ENCODE results near the gene CSRP2.

DNA sequence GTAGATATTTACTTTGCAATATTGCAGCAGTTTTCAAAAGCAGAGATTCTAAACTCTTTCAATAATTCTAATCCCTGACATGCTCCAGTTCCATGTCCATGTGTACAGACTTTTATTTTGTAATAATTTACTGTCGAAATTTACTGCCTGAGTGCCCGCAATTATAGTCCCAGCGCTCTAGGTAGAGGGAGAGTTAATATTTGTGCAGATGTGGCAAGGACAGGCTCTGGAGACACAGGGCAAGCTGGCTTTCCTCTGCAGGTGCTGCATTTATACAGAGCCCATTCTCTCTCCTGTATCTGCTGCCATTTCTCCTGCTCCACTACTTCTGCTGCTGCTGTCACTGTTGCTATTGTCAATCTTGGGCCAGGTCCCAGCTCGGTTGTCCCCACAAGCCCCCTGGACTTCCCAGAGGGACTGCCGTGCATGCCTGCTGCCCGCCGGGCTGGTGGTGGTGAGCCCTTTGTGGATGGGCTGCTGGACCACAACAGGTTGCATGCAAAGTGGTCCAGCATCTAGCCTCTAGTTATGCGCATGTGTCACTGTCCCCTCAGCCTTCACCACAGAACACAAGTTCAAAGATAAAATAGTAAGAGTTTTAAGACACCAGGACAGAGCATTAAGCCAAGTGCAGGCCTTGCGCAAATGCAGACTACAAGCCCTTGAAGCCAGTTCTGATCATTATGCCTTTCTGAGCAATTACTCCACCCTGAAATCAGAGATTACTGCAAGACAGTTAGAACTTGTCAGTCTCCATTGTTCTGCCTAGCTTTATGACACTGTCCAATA is 40.8 kb upstream of the CSRP2 start:
- no peak for TF ChIP-seq POLR2A (IDR thresholded peaks at IDR 0.05)
- TF ChIP-seq, protein P1, sequence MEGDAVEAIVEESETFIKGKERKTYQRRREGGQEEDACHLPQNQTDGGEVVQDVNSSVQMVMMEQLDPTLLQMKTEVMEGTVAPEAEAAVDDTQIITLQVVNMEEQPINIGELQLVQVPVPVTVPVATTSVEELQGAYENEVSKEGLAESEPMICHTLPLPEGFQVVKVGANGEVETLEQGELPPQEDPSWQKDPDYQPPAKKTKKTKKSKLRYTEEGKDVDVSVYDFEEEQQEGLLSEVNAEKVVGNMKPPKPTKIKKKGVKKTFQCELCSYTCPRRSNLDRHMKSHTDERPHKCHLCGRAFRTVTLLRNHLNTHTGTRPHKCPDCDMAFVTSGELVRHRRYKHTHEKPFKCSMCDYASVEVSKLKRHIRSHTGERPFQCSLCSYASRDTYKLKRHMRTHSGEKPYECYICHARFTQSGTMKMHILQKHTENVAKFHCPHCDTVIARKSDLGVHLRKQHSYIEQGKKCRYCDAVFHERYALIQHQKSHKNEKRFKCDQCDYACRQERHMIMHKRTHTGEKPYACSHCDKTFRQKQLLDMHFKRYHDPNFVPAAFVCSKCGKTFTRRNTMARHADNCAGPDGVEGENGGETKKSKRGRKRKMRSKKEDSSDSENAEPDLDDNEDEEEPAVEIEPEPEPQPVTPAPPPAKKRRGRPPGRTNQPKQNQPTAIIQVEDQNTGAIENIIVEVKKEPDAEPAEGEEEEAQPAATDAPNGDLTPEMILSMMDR (IDR thresholded peaks at IDR 0.05), result no peak
